Hepatocyte (in vitro differentiated cells): ENCODE measurements around the gene URAD. TPM values are rescaled to one million over a fixed set of nuclear protein-coding genes. Genes with fewer than 3 reads are reported as not detected.
A peak's percentile ranks its signal among the peaks of the same experiment; 100 is the strongest.

Source experiments
- DNase-seq: peaks from one replicate; pipeline ENCODE4 v3.0.0-alpha.2; 2016; ENCODE audit warnings: low spot score
- H2AFZ ChIP-seq: fragments of 200-600 bp; sonication (generic); 2 replicates; pipeline ENCODE4 v1.6.0; 2016; ENCODE audit warnings: antibody characterized with exemption, mild to moderate bottlenecking
- H3K27ac ChIP-seq: fragments of 200-600 bp; sonication (generic); 2 replicates; pipeline ENCODE4 v1.5.1; 2016; ENCODE audit warnings: mild to moderate bottlenecking
- H3K27me3 ChIP-seq: fragments of 200-600 bp; sonication (generic); 2 replicates; pipeline ENCODE4 v1.6.1; 2016
- H3K36me3 ChIP-seq: fragments of 200-600 bp; sonication (generic); replicated peaks from 2 replicates; pipeline ENCODE4 v1.5.1; 2016; ENCODE audit warnings: low read depth; ENCODE audit not compliant: insufficient read depth
- H3K4me1 ChIP-seq: fragments of 200-600 bp; sonication (generic); 2 replicates; pipeline ENCODE4 v1.5.1; 2016; ENCODE audit warnings: mild to moderate bottlenecking, moderate library complexity; ENCODE audit not compliant: insufficient read depth
- H3K4me2 ChIP-seq: fragments of 200-600 bp; sonication (generic); 2 replicates; pipeline ENCODE4 v1.6.0; 2016
- H3K4me3 ChIP-seq: fragments of 200-600 bp; sonication (generic); 2 replicates; pipeline ENCODE4 v1.5.1; 2016; ENCODE audit warnings: mild to moderate bottlenecking
- H3K79me2 ChIP-seq: fragments of 200-600 bp; sonication (generic); 2 replicates; pipeline ENCODE4 v1.6.0; 2017; ENCODE audit warnings: mild to moderate bottlenecking
- H3K9me2 ChIP-seq: fragments of 200-600 bp; sonication (generic); replicated peaks from 2 replicates; pipeline ENCODE4 v1.6.0; 2017; ENCODE audit warnings: mild to moderate bottlenecking; ENCODE audit not compliant: insufficient read depth
- H3K9me3 ChIP-seq: fragments of 200-600 bp; sonication (generic); 2 replicates; pipeline ENCODE4 v1.5.1; 2016; ENCODE audit warnings: low read depth, mild to moderate bottlenecking
- H4K20me1 ChIP-seq: fragments of 200-600 bp; sonication (generic); 2 replicates; pipeline ENCODE4 v1.6.0; 2016; ENCODE audit warnings: mild to moderate bottlenecking; ENCODE audit not compliant: insufficient read depth, poor library complexity, severe bottlenecking
- CTCF ChIP-seq: fragments of 200-600 bp; sonication (generic); IDR thresholded peaks from 2 replicates; pipeline ENCODE4 v1.5.1; 2016; ENCODE audit warnings: antibody characterized with exemption, mild to moderate bottlenecking; ENCODE audit not compliant: poor library complexity
- EZH2 ChIP-seq: fragments of 200-600 bp; sonication (generic); IDR thresholded peaks from 2 replicates; pipeline ENCODE4 v1.6.1; 2016; ENCODE audit warnings: antibody characterized with exemption, mild to moderate bottlenecking, borderline replicate concordance
- EZH2phosphoT487 ChIP-seq: fragments of 200-600 bp; sonication (generic); IDR thresholded peaks from one replicate; pipeline ENCODE4 v1.6.1; 2018; ENCODE audit warnings: antibody characterized with exemption, mild to moderate bottlenecking, low read depth, moderate library complexity; ENCODE audit not compliant: unreplicated experiment, severe bottlenecking
- WGBS: methylation state at CpG from one replicate; pipeline ENCODE4 v1.1.6; 2016; ENCODE audit warnings: low lambda C conversion rate; ENCODE audit errors: missing lambda C conversion rate; 5-methylcytosine and 5-hydroxymethylcytosine counted together
- polyA plus RNA-seq: library from polyadenylated mRNA; unstranded; fragments of >200 nt; fragmentation: Nextera tagmentation; extraction: Ambion mirVana; gene quantifications from 2 replicates; pipeline ENCODE4 v1.2.1, GENCODE V29; 2016
- total RNA-seq: library from RNA; depleted of rRNA; stranded (reverse); fragments of >200 nt; gene quantifications from 2 replicates; pipeline ENCODE4 v1.2.3, GENCODE V29; 2014

URAD gene, protein sequence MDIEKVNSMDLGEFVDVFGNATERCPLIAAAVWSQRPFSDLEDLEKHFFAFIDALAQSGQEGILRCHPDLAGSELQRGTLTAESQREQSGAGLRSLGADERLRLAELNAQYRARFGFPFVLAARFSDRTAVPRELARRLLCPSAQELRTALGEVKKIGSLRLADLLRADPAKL
- total RNA-seq = 13.5 and 18.2 TPM in 2 replicates
- polyA plus RNA-seq = 35.7 and 38.1 TPM in 2 replicates

DNA sequence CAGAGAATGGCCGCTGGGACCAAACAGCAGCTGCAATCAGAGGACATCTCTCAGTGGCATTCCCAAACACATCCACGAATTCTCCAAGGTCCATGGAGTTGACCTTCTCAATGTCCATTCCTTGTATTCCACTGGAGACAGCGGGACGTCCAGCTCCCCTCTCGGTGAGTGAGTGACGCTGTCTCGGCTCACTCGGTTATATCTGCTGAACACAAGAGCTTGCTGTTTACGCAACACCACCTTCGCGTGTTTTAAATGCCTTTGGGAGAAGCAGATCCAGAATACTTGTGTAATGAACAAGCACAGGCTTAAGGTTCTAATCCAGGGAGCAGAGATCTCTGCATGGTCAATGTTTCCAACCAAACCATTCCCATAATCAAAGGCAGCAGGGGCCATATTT lies at the start of gene URAD:
Gene URAD, minus strand, starts transcription at position 174 of the 400 bp plus-strand sequence. Its CDS starts 56 bp downstream, at position 118.
- no peaks in the 10 kb centered on the region for H4K20me1 ChIP-seq
- no peaks in the 10 kb centered on the region for H3K36me3 ChIP-seq
- peaks cover 6% of the 10 kb centered on the region for H3K27me3 ChIP-seq
- WGBS = 63% methylated on average over 11 of the region's 11 CpGs
- H2AFZ ChIP-seq = no peak within 1 kb of the TSS
- H3K27ac ChIP-seq = no peak within 1 kb of the TSS
- TF ChIP-seq EZH2 = no peak
- no peak for TF ChIP-seq CTCF
- TF ChIP-seq EZH2phosphoT487 = no peak
- peaks cover under 1% of the 10 kb centered on the region for H3K79me2 ChIP-seq
- no peaks in the 10 kb centered on the region for H3K4me1 ChIP-seq
- no peak within 1 kb of the TSS for H3K4me2 ChIP-seq
- H3K9me2 ChIP-seq = no peaks in the 10 kb centered on the region
- peak; percentile 55 for DNase-seq
- no peaks in the 10 kb centered on the region for H3K9me3 ChIP-seq
- H3K4me3 ChIP-seq = no peak within 1 kb of the TSS

- no peak overlapping the region for H3K4me2 ChIP-seq
- DNase-seq = no peak
- no peak overlapping the region for H3K27ac ChIP-seq
- no peaks in the 10 kb centered on the region for H4K20me1 ChIP-seq
- no peak overlapping the region for H2AFZ ChIP-seq
- TF ChIP-seq EZH2phosphoT487 (no peak), EZH2 (no peak), CTCF (no peak)
- no peaks in the 10 kb centered on the region for H3K9me2 ChIP-seq
- 91% methylated on average over 2 of the region's 2 CpGs for WGBS
- H3K4me1 ChIP-seq = peaks cover 4% of the 10 kb centered on the region
- no peaks in the 10 kb centered on the region for H3K36me3 ChIP-seq
- H3K9me3 ChIP-seq = no peaks in the 10 kb centered on the region
- no peak overlapping the region for H3K4me3 ChIP-seq
- H3K79me2 ChIP-seq = no peaks in the 10 kb centered on the region
- H3K27me3 ChIP-seq = no peaks in the 10 kb centered on the region
Measured at GRCh38 chr13:28037399-28037798, 48.9 kb upstream of the URAD start.

- Histone ChIP-seq H3K79me2 (no peaks in the 10 kb centered on the region), H3K4me1 (peaks cover 4% of the 10 kb centered on the region), H4K20me1 (no peaks in the 10 kb centered on the region), H3K27ac (peak overlapping the region; percentile 71), H3K27me3 (no peaks in the 10 kb centered on the region), H3K9me3 (no peaks in the 10 kb centered on the region), H3K4me3 (no peak overlapping the region), H3K4me2 (peak overlapping the region; percentile 48), H3K9me2 (no peaks in the 10 kb centered on the region), H3K36me3 (no peaks in the 10 kb centered on the region), H2AFZ (no peak overlapping the region)
- peak; percentile 61 for DNase-seq
- WGBS = 54% methylated on average over 6 of the region's 6 CpGs
- no peak for TF ChIP-seq CTCF
- no peak for TF ChIP-seq EZH2phosphoT487
- TF ChIP-seq EZH2 = no peak
Measured at GRCh38 chr13:28035146-28035782, 46.8 kb upstream of the URAD start.
